ENCODE measurements around the gene PHC1.
A peak's percentile ranks its signal among the peaks of the same experiment; 100 is the strongest.
"Not testable (repeated sequence)": the region's sequence is repeated elsewhere in the genome, so short reads cannot be mapped to it uniquely, and the experiment has no call there.

The PHC1 gene

DNA sequence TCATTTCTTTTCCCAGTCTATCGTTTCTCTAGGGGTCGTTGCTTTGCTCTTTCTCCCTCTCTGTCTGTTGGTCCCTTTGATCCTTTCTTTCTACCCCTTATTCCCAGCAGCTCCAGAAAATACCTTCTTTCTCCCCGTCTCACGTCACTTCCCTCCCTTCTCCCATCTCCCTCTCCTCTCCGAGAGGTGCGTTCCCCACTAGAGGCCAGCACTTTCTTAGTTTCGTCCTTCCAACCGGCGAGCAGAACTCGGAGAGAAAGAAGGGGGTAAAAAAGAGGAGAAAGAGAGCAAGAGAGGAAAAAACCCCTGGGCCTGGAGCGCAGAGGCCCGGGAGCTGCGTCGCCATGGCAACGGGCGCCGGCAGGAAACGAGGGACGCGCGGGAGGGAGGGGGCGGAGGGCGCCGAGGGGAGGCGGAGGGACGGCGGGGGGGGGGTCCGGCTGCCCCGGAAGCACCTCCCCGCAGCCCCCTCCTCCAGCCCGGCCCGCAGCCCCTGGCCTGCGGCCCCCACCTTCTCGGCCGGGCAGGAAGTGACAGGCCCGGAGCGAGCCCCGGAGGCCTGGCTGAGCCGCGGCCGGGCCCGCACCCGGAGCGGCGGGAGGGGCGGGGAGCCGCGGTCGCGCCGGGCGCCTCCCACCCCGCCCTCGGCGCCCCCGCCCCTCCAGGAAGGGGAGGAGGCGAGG is at the start of gene PHC1:
PHC1 (plus strand) TSS at position 477 of the 683 bp plus-strand sequence. CDS start 3,169 bp downstream, outside the sequence.
- not testable (repeated sequence) for FAIRE-seq

DNA sequence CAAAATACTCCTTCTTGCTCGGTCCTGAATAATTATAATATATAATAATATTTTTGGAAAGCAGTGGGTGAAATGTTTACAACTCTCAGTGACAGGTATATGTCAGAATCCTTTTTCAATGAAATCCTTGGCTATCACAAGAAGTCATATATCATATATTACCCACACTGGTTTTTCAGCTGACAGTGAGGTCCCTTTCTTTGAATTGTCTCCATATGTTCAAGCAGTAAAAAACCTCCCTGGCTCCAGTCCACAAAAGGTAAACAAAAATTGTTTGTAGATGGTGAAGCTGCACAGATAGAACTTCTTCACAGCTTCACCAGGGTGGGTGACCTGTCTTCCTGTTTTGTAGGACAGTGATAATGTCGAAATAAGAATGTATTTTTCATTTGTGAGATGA is 47.9 kb upstream of the PHC1 start:
- FAIRE-seq = no peak

DNA sequence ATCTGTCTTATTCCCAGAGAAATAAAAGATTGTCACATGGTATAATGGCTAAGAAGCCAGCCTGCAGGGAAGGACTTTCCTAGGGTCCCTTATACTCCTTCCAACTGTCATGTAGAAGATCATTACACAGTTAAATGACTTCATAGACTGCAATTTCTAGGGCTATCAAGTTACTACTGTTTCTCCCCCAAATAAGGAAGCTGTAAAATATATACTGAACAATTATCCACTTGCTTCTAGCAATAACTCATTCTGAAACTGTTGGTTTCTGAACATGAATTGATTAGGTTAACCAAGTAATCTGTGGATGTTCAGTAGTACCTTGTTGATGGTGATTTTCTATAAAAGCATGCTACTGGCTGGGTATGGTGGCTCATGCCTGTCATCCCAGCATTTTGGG is 47.3 kb upstream of the PHC1 start:
- FAIRE-seq = no peak

DNA sequence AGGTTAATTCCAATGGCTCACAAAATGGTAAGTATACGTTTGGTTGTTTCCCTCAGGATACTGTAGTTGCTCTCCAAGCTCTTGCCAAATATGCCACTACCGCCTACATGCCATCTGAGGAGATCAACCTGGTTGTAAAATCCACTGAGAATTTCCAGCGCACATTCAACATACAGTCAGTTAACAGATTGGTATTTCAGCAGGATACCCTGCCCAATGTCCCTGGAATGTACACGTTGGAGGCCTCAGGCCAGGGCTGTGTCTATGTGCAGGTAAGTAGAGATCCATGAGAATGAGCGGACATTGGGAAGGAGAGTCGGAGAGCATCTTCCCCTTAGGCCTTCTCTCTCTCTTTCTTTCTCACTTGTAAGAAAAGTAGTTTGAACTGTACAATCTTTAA is 46.5 kb upstream of the PHC1 start:
- no peak for FAIRE-seq

DNA sequence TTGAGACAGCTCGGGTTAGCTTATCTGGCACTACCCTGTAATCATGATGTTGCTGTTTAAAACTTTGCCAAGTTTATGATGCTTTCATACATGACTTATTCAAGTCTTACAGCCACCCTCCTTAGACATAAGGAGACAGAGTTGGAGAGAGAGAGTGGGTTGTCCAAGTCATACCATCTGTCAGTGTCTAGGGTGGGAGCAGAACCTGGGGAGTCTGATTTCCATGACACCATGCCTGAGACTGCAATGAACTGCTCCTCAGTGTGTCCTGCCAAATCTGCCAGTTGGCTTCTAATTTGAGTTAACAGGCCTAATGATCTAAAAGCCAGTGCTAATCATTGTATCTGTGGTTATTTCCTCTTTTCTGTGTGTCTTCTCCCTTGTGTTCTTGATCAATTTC is 43.7 kb upstream of the PHC1 start:
- FAIRE-seq = no peak

DNA sequence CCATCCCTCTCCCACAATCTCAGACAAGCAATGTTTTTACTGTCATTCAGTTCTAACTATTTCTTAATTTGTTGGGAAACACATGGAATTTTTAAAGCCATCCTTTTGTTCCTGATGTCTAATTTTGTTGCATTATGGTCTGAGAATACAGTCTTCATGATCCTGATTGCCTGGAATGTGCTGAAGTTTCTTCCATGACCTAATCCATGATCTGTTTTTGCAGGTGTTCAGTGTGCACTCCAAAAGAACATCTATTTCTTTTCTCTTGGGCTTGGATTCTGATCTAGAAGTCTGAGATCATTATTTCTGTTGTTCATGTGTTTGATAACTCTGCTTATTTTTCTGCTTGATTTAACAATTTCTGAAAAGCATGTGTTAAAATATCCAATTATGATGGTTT is 43.2 kb upstream of the PHC1 start:
- no peak for FAIRE-seq

DNA sequence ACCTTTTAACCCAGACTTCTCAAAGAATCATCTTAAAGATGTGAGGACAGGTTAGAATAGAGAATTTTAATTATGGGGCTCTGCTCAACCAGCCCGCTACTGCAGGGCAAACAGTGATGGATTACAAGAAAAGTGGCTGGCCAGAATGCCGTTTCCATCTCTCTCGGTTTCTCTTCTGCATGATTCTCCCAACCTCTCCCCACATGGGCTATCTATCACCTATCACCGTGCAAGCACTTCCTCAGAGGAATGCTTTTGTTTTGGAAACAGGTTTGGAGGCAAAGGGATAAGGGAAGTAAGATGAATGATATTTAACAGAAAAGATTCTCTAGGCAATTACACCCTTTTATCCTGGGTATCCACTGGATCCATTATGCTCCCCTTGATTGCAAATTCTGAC is 37.4 kb upstream of the PHC1 start:
- no peak for FAIRE-seq

DNA sequence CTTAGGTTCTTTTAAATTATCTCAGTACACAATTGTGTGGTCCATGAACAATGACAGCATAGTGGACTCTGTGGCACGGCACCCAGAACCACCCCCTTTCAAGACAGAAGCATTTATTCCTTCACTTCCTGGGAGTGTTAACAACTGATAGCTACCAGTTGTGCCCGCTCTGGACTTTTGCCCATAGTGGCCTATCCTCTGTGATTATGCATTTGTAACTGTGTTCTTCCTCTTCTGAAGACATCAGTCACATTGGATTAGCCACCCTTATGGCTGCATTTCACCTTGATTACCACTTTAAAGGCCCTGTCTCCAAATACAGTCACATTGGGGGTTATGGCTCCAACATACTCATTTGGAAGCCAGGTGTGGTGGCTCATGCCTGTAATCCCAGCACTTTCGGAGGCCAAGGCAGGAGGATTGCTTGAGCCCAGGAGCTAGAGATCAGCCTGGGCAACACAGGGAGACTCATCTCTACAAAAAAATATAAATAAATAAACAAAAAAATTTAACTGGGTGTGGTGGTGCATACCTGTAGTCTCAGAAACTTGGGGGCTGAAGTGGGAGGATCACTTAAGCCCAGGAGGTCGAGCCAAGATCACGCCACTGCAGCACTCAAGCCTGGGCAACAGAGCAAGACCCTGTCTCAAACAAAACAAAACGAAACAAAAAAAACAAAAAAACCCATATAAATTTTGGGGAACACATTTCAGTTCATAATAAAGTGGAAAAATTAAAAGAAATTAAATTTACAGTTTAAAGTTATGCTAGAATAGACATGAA is 27.6 kb upstream of the PHC1 start:
- no peak for FAIRE-seq

DNA sequence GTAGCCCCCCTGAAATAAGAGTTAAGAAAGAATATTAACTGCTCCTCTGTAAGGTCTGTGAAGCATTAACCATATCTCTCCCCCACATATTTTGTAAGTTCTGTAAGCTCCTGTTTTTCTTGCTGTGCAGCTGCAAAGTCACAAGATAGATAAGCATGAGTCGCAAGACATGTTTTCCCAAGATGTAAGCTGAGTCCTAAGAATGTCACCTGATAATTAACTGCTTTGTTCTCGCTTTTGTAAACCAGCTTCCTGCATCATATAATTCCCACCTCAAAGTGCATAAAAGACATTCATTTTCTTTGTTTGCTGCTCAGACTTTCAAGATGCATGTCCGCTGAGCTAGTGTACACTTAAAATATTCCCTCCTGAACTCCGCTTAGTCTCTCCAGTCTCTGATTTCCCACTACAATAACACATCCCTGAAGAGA is 27.0 kb upstream of the PHC1 start:
- no peak for FAIRE-seq

DNA sequence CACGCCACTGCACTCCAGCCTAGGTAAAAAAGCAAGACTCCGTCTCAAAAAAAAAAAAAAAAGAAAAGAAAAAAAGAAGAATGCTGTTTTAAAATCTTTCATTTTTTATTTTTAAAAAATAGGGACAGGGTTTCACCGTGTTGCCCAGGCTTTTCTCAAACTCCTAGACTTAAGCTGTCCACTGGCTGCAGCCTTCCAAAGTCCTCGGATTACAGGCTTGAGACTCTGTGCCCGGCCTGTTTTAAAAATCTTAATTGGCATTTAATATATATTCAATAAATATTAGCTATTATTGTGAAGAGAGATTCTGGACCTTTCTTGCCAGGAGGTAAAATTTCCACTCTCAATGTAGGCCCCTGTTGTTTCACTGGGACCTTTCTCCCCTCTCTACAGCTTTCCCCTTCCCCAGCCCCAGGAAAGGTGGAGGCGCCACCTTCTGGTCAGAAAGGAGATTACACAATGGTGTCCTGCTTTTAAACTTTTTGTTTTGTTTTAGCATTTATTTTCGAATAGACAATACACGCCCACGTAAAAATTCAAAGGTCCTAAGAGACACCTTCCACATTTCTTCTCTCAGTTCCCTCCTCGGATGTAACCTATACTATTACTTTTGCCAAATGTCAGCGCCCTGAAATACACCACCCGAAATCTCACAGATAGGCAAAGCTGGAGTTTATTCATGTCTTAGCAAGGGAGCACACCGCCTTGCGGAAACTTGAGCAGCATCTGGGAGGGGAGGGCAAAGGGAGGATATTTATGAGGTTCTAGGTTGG is 23.8 kb upstream of the PHC1 start:
- FAIRE-seq = peak; percentile 86

DNA sequence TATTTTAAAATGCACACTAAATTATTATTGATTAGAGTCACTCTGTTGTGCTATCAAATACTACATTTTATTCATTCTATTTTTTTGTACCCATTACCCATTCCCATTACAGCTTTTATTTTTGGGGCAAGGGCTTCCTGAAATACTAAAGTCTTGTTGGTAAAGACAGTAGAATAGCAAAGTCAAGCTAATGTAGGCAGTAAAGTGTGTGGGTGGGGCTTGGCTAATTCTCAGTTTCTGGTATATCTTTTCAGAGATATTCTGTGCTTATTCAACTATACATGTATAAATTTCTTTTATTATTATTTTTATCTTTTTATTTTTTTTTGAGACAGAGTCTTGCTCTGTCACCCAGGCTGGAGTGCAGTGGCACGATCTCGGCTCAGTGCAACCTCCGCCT is 22.3 kb upstream of the PHC1 start:
- no peak for FAIRE-seq

DNA sequence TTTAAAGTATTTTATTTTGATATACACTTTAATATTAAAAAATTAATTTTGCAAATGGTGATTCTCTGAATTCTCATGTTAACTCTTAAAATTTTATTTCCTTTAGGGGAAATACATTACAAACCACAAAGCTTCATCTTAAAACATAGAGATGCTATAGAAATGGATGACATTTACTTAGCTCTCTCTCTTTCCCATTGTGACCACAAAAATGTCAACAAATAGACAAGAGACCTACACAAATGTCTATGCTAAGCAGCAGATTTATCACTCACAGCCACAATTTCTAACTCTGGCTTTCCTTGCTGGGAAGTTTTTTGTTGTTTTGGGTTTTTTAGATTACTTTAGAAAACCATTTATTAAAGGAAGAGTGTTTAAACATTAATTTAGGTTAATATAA is 19.9 kb upstream of the PHC1 start:
- FAIRE-seq = no peak

DNA sequence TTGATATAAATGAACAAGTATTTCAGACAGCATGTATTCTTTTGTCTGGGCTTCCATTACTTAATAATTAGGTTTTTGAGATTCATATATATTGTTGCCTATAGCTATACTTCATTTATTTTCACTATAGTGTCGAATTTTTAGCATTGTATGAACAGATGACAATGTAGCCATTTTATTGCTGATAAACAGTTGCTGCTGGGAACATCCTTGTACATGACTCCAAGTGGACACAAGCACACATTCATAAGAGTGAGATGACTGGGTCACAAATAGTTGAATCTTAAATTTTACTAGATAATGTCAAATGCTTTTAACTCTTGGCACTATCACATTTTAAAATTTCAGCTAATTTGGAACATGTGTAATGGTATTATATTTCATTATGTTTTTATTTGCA is 19.3 kb upstream of the PHC1 start:
- no peak for FAIRE-seq

DNA sequence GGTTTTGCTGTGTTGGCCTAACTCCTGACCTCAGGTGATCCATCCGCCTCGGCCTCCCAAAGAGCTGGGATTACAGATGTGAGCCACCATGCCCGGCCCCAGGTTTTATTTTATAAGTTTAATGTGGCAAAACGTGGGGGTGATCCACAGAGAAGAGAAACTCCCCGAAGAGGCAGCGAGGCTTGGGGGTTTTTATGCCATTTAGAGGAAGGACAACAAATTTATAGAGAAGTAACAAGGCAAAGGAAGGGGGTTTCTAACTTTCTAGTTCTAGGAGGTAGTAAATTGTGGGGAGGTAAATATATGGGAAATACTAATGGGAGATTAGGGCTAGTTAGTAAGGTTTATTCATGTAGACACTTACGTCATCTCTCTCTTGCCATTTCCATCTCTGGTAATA is 17.2 kb upstream of the PHC1 start:
- FAIRE-seq = no peak

DNA sequence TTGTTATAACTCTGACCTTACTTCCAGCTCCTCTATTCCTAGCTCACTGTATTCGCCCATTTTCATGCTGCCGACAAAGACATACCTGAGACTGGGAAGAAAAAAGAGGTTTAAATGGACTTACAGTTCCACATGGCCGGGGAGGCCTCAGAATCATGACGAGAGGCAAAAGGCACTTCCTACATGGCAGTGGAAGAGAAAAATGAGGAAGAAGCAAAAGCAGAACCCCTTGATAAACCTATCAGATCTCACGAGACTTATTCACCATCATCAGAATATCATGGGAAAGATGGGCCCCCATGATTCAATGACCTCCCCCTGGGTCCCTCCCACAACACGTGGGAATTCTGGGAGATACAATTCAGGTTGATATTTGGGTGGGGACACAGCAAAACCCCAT is 14.5 kb upstream of the PHC1 start:
- no peak for FAIRE-seq

DNA sequence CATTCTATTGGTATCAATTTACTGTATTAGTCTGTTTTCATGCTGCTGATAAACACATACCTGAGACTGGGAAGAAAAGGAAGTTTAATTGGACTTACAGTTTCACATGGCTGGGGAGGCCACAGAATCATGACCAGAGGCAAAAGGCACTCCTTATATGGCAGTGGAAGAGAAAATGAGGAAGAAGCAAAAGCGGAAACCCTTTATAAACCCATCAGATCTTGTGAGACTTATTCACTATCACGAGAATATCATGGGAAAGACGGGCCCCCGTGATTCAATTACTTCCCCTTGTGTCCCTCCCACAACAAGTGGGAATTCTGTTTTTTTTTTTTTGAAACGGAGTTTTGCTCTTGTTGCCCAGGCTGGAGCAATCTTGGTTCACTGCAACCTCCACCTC is 11.6 kb upstream of the PHC1 start:
- not testable (repeated sequence) for FAIRE-seq

DNA sequence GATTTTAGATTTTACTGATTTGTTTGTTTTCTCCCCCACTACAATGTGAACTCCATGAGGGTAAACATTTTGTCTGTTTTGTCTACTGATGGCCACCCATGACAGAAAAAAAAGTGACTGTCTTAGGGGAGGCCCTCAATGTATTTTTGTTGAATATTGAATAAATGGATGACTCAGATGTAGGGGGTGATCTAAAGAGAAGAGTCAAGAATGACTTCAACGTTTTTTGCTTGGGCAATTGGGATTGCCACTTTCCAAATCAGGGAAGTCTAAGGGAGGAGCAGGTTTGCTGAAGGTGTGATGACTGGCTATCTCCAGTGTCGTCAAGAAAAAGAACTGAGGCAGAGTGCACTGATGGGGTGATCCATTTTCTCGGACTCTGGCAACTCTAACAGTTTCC is 10.7 kb upstream of the PHC1 start:
- FAIRE-seq = no peak

DNA sequence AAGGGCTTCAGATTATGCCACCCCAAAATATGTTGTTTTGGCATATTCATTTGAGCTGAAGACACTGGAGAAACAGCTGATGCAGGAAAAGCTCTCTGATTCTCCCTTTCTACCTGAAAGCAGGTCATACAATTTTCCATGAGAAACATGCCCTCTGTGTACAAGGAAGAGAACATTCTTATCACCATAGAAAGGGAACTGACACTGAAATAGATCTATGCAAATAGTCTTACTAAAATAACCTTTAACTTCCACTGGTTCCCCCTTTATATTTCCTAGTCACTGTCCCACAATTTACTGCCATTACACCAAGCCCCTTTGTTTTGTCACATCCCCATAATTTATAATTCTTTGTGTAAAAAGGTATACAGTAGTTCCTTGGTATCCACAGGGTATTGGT is 9.6 kb upstream of the PHC1 start:
- no peak for FAIRE-seq

DNA sequence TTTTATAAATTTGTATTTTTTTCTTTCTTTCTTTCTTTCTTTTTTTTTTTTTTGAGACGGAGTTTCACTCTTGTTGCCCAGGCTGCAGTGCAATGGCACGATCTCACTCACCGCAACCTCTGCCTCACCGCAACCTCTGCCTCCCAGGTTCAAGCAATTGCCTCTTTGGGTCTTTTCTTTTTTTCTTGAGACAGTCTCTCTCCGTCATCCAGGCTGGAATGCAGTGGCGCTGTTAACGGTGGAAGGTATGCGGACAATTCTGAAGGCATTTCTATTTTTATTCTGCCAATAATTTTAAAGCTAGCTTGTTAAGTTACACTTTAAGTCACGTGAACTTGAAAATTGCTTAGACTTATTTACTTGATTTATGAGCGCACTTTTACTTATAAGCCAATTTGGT is 8.8 kb upstream of the PHC1 start:
- FAIRE-seq = no peak

DNA sequence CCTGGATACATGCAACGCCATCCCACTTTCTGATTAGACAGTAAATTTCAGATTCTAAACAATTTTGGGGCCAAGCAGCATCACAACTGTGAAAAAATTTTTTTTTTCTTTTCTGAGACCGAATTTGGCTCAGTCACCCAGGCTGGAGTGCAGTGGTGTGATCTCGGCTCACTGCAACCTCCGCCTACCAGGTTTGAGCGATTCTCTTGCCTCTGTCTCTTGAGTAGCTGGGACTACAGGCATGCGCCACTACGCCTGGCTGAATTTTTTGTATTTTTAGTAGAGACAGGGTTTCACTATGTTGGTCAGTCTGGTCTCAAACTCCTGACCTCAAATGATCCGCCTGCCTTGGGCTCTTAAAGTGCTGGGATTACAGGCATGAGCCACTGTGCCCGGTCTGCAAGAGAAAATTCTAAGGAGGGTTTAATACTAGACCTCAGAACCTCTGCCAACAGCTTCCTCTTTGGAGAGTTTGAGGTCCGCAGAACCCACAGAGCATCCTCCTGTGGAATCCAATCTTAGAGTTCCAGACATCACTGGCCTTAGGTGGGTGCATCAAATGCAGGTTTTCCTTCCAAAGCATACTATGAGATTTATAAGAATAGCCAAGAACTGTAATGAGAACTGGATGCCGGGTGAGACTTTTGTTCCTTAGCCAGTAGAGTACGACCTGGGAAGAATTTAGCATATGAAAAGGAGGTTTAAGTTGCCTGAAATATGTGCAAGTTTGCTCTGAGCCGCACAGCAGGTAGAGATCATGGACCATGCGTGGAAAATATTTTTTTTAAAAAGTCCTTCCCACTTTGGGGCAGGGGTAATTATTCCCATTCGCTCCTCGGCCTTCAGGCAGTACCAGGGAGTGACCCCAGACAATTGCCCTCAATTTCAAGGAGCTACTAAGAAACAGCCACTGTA is 7.8 kb upstream of the PHC1 start:
- no peak for FAIRE-seq

DNA sequence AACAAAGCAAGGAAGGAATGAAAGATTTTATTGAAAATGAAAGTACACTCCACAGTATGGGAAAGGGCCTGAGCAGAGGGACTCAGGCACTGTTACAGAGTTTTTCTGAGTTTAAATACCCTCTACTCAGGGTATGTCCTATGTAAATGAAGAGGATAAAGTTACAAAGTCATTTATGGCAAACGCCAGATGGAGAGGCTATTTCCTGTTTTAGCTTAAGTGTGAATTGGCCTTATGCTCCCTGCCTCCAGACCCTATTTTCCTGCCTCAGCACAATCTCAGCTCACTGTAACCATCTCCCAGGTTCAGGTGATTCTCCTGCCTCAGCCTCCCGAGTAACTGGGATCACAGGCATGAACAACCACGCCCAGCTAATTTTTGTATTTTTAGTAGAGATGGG is 6.8 kb upstream of the PHC1 start:
- no peak for FAIRE-seq

DNA sequence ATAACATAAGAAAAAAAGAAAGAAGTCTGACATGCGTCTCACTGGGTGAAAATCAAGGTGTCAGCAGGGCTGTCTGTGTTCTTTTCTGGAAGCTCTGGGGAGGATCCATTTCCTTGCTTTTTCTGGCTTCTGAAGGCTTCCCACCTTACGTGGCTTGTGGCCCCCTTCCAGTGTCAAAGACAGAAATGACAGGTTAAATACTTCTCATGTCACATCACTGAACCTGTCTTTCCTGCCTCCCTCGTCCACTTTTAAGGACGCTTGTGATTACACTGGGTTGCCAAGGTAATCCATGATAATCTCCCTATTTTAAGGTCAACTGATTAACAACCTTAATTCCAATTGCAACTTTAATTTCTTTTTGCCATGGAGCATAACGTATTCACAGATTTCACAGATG is 4.6 kb upstream of the PHC1 start:
- FAIRE-seq = no peak
